SK-N-MC (cell line): ENCODE data around the gene CACNG7.

ENCODE experiments used
- EZH2 ChIP-seq: fragments of 200-600 bp; sonication (generic); IDR thresholded peaks from one replicate; pipeline ENCODE4 v1.6.1; 2017; ENCODE audit warnings: antibody characterized with exemption
- POLR2AphosphoS5 ChIP-seq: IDR thresholded peaks from 2 replicates; pipeline ENCODE4 v1.6.1; 2012; ENCODE audit warnings: mild to moderate bottlenecking, low read depth, low read length, borderline replicate concordance

DNA sequence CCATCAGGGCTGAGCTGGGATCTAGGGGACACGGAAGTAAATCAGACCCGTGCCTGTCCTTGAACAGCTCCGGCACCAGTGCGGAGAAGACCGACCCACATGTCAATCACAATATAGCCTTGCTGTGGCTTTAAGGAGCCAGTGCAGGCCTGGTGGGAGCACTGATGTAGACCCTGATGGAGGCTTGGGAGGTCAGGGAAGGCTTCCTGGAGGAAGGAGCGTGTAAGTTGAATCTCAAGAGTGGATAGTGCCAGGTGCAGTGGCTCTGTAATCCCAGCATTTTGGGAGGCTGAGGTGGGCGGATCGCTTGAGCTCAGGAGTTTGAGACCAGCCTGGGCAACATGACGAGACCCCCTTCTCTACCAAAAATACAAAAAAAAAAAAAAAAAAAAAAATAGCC lies 42.9 kb downstream of the CACNG7 start:
- TF ChIP-seq EZH2 (no peak), POLR2AphosphoS5 (no peak)
